GM15510 (cell line): ENCODE measurements around the gene PMVK.

Experiments used
- POLR2A ChIP-seq: IDR thresholded peaks from 3 replicates; pipeline ENCODE4 v1.6.1; 2011; ENCODE audit warnings: borderline replicate concordance; ENCODE audit not compliant: insufficient read length; ENCODE audit errors: extremely low read depth

The PMVK gene

DNA sequence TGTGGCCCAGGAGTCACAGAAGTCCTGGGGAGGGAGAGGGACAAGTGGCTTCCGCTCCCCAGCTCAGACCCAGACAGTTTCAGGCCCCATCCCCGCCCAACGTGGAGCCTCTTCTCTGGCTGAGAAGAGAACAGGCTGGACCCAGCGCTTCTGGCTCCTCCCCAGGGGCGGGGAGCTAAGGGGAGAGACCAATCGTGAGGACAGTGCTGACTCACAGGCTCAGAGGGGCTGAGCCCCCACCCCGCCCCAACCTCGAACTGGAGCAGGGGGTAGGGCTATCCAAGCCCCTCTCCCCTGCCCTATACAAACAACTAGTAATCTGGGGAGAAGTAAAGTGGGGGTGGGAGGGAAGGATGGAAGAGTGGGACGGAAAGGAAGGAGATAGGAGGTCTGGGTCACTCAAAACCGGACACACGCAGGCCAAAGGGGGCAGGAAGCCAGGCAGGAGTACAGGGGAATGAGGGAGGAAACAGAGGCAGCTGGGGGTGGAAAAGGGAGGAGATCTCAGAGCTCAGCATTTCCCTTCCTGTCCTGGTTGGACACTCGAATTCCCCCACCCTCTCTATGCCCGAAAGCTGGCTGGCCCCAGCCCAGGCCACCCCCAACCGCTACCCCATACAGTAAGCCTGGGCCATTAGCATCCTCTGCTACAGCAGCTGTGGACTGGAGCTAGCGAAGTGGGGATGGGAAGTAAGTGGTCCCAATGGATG, 34.3 kb upstream of the PMVK start, which contains the start of gene SHC1:
TSS of gene SHC1 (minus strand) at position 117 of the 710 bp plus-strand sequence. CDS start 221 bp downstream, outside the sequence.
- no peak for TF ChIP-seq POLR2A

DNA sequence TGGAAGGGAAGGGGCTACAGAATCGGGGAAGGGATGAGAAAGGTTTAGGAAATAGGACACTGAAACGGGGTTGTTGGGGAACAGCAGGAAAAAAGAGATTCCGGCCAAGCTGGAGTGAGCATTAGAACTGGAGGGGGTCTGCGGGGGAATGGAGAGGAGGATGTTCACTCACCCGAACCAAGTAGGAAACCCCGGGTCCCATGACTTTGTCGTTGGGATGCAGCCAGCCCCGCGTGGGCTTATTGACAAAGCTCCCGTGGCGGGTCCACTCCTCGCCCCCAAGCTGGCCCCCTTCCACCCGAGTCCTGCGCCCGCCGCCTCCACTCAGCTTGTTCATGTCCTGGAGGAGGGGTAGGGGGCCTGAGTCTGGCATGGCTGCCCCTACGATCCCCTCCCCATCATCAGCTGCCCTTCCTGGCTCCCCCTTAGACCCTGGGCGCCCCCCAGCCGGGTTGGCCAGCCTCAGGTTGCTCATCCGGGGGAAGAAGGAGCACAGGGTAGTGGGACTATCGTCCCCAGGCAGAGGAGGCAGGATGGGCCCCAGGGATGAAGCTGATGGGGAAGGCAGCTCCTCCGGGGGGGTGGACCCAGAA, 33.4 kb upstream of the PMVK start:
- TF ChIP-seq POLR2A, result no peak

DNA sequence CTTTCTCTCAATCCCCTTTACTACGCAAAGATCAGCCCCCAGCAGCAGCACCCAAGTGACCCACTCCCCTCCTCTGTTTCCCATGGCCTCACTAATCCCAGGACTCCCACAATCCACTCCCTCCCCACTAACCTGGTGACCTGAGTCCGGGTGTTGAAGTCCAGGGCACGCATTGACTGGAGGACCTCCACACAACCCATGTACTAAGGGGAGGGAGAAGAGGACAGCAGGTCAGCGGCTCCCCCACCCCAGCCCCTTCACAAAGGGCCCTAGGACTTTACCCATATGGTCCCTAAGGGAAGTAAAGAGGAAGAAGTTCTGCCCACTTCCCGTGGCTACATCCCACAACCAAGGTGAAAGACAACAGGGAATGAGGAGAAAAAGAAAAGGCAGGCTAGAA, 32.7 kb upstream of the PMVK start:
- no peak for TF ChIP-seq POLR2A

DNA sequence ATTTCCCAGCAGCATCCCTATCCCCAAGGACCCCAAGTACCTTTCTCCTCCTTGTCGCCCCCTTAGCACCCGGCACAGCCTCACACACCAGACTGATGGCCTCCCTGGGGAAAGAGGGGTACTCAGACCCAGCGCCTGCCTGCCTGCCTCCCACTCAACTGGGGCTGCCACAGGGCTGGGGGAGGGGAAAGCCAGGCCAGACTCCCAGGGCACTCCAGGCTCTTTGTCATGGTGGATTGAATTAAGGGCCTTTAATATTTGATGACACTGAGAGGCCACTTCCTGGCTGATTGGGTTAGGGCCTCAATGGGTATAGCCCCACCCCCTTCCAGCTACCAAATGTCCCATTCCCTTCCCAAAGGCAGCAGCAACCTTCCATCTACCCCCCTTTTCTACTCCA, 32.2 kb upstream of the PMVK start:
- no peak for TF ChIP-seq POLR2A

DNA sequence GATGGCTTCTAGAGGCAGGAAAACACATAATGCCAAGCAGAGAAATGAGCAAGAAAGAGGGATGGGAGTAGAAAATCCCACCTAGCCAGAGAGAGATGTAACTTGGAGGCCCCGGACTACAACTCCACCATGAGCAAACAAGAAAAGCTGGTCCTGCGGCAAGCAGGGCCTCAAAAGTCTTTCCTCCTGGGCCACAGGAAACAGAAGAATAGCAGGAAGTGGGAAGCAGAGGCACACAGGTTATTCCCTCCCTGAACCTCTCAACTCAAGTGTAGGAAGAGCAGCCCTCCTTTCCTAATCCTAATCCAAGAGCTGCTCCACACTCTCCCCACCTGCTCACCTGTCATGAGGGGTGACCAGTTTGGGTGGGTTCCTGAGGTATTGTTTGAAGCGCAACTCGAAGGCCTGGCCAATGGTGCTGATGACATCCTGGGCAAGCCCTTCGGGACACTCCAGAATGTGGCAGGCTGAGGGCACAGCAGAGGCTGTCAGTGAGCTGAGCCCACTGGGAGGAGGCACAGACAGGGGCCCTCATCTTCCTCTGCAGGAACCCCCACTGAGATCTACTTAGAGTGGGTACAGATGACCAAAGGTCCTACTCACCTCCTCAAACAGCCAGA, 30.9 kb upstream of the PMVK start:
- no peak for TF ChIP-seq POLR2A

DNA sequence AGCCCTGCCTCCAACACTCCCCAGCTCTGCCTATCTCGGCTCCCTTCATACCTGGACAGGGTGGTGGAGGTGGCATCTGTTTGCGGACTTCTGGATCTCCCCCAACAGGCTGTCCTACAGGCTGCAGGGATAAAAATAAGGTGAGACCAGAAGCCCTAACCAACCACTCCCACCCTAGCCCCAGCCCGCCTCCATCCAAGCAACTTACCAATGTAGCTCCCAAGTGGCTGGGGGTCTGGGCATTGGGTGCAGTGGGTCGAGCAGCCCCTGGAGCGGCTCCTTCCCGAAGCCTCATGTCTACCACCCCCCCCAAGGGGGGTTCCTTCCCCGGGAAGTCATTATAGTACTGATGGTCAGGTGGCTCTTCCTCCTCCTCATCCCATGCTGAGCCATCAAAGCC, 29.6 kb upstream of the PMVK start:
- no peak for TF ChIP-seq POLR2A

DNA sequence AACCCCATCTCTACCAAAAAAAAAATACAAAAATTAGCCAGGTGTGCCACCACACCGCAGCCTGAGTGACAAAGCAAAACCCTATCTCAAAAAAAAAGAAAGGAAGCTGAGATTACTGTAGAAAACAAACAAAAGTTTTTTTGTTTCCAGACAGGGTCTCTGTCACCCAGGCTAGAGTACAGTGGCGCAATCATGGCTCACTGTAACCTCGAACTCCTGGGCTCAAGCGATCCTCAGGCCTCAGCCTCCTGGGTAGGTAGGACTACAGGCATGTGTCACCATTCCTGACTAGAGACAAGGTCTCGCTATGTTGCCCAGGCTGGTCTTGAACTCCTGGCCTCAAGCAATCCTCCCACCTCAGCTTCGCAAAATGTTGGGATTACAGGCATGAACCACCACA, 27.8 kb upstream of the PMVK start:
- no peak for TF ChIP-seq POLR2A

DNA sequence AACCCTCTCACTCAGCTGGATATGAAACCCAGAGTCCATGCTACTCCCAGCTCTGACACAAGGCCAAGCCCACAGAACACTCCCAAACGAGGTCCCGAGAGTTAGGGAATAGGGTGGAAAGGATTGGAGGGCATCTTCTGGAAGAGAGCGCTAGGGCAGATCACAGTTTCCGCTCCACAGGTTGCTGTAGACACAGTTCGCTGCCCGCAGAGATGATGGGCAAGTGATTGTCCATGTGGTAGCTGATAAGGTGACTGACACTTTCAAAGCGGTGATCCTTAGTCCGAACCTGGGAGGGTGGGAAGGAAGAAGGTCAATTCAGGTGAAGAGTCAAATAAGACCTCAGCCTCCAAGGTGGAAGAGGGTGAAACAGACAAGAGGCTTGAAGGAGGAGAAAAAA, 27.1 kb upstream of the PMVK start:
- TF ChIP-seq POLR2A, result no peak

DNA sequence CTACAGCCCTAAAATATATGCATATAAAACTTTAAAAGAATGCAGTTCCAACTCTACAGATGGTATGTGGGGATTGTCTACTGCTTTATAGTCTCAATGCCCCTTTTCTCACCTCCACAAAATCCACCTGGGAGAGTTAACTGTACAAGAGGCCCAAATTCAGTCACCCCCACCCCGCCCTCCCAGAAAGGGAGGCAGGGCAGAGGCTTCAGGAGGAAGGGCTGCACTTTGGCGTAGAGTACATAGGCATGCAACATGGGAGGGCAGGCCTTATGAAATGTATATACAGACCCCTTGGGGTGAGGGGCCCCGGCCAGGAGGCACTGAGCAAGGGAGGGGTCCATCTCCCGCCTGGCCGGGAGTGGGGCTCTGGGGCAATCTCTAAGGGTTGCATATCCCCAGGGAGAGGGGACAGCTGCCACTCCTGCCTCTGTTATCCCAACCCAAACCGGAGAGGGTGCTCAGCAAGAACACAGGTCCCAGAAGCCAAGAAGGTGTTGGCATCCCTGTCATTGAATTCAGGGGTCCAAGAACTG, 26.3 kb upstream of the PMVK start:
- no peak for TF ChIP-seq POLR2A

DNA sequence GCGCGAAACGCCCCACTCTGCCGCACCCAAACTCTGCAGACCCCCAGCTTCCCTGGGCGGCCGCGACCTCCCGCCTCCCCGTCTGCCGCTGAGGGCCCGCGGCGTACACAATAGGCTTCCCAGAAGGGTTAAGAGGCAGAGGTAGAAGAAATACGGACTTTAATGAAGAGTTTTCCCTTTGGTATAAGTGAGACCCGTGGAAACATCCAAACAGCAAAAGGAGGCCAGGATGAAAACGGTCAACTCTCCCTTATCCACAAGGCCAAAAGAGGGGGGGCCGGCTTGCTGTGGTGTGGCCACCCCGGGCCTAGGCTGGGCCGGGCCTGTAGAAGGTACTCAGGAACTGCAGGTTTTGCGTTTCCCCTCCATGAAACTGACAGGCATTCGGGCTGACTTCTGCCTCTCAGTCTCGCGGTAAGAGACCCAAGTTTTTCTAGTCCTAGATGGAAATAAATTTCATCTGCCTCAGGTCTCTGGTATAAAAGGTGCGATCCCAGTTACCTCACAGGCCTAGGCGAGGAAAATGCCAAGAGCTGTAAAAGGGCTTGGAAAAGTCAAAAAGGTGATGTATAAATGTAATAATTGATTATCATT, 25.7 kb upstream of the PMVK start:
- TF ChIP-seq POLR2A, result no peak

DNA sequence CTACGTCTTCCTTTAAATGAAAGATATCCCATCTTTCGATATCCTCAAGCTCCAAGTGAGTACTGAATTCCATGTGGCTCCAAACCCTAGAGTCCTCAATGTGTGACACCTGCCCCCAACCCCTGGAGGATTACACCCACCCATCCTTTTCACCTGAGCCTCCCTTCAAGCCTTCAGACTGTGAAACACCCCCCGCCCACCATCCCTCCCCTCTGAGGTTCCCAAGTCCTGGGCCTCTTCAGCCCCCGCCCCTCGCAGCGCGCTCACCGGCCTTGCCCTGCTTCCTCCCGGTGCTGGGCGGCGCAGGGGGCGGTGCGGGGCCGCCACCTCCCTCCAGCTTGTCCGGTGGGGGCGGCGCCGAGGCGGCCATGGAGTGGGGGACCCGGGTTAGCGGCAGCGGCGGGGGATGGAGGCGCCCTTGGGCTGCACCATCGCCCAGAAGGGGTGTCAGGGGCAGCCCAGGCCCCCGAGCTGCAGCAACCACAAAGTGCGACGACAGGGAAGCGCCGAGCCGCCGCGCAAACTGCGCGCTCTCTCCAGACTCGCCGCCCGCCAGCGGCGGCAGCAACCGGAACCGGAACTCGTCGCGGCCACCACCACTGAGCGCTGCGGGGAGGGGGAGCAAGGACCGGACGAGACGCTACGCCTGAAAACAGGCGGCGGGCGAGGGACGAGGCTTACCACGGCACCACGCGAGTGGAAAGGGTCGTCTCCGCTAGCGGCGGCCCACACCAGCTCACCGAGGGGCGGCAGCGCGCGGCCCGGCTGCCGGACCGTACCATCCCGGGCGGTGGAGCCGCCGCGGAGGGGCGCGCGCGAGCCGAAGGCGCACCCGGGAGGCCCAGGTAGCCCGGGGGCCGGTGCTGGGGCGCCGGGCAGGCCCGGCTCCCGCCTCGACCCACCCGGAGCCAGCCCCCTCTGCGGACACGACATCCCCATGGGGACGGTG, 25.0 kb upstream of the PMVK start, which contains the start of gene PYGO2:
TSS of gene PYGO2 (minus strand) at position 576 of the 949 bp plus-strand sequence. CDS start at position 370, 206 bp downstream.
- peak; percentile 92 for TF ChIP-seq POLR2A

DNA sequence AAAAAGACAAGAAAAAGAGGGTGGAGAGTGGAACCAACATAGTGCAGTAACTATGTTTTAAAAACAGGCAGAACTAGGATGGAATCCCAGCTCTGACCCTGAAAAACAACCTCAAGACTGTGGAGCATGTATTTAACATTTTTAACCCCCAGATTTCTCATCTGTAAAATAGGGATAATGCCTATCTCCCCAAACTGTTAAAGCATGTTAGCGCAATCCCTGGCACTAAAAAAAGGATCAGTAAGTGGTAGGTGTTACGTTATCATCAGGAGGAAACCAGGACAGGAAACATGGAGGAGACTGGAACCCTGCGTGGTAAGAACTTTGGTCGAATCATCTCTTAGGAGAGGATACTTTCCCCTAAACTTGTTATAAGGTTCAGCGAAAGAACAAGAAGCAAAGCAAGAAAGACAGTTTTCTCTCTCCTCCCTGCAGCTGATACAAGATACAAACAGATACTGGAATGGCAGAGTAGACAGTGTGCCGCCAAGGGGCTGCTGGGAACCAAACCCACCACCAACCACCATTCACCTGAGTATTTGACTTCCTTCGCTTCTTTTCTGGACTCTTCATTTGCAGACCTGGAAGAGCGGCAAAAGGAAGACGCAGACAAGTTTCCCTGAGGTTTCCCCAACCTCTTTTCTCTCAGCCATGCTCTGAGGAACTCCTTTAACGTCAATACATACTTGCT, 24.1 kb upstream of the PMVK start:
- no peak for TF ChIP-seq POLR2A

DNA sequence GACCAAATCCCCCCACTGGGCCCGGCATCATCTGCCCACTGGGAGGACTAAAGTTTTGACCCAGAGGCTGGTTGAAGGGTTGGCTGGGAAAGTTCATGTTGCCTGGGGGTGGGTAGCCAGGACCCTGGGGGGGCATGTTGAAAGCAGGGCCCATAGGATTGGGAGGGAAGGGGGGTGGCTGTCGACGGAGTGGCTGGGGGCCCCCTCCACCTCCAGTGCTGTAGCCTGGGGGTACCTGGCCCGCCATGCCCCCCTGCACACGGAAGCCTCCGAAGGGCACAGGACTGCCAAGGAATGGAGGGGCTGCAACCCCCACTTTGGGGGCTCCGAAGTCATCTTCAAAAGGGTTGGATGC, 22.9 kb upstream of the PMVK start:
- TF ChIP-seq POLR2A, result no peak
